NCI-H446 treated with DMSO at 0.1 percent for 48 hours (cell line): ENCODE results near the gene AGAP1.

ENCODE experiments used
- DNase-seq: peaks from one replicate; lab custom pipeline; 2025; lab: John Stamatoyannopoulos, UW

AGAP1 gene

DNA sequence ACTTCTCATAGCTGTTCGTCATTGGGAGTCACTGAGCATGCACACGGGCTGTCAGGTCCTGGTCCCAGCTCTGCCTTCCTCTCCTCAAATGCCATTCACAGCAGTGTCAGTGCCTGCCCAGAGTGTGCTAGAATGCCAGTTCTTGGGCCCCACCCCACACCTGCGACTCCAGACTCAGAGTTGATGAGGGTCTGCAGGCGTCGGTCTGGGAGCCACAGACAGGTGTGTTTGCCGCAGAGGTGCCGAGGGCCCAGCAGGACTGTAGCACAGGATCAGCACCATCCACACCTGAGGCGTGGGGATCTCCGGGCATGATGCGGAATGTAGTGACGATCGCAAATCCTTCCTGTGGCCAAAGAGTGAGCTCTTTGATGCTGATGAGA is 56.5 kb downstream of the AGAP1 start:
- DNase-seq: no peak

DNA sequence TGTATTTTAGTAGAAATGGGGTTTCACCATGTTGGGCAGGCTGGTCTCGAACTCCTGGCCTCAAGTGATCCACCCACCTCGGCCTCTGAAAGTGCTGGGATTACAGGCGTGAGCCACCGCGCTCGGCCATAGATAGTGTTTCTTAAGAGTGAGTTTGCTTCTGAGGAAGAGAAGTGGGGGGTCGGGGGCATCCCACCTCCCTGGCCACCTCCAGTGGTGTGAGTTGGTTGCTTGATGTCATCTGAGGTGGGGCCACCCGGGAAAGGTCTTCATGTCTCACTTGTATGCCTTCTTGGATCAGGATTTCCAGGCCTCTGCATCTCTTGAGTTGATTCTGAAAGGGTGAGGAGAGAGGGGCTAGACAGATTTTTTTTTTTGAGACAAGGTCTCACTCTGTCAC is 57.1 kb downstream of the AGAP1 start:
- no peak for DNase-seq

DNA sequence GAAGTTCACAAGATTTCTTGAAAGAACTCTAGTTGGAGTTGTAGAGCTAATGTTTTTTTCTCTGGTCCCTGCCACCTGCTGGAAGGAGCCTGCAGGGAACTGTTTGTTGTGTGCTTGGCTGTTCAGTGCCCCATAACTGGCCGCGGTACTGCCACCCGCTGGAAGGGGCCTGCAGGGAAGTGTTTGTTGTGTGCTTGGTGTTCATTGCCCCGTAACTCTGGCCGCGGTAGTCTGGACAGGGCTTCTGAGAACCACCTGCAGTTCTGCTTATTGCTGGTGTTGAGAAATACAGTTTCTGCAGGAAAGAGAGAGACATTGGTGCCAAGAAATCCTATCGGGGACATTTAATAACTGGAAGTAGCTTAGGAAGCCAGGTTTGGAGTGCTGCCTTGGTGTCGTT is 58.1 kb downstream of the AGAP1 start:
- DNase-seq: no peak

DNA sequence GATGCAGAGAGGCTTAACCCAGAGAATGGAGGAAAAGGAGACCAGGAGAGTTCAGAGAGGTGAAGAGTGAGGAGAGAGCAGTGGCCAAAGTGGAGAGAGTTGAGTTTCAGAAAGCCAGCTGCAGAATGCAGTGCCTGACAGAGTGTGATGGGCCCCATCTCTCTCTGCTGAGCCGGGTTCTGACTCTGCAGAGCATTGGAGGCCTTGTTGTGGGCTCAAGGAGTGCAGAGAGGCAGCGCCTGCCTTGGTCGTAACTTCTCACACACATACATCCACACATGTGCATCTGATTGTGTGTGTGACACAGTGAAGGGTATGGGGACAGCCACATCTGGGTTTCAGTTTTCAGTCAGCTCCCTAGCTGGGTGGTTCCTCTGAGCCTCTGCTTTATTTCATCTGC is 58.8 kb downstream of the AGAP1 start:
- no peak for DNase-seq

DNA sequence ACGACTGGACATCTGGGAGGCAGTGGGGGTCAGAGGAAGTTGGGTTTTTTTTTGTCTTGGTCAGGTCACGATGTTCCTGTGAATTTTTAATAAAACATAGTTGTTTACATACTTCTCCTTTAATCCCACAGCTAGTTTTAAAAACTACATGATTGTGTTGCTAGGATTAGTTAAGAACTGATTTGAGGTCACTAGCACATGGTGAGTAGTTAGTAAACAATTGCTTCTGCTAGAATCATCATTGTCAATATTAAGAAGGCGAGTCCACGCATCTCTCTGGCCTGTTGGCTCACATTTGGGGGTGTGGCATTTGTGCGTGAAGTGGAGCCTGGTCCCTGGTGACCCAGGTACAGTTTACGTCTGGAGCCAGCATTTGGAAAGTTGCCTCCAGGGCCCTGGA is 59.4 kb downstream of the AGAP1 start:
- no peak for DNase-seq

DNA sequence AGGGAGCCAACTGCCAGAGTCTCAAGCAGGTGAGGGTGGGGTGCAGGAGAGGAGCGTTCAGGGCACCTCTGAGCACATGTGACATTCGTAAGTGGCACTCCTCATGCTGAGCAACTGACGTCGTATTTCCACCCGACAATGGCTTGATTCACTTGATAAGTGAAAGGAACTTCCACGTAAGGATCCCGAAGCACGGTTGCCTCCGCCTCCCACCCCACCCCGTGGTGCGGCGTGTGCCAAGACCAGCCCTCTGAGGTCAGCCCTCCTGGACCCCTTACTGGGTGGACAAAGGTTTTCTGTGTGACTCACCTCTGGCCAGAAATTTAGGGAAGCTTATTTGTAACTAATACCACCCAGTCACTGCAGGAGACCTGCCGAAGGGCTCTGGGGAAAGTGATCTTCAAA is 59.9 kb downstream of the AGAP1 start:
- no peak for DNase-seq

DNA sequence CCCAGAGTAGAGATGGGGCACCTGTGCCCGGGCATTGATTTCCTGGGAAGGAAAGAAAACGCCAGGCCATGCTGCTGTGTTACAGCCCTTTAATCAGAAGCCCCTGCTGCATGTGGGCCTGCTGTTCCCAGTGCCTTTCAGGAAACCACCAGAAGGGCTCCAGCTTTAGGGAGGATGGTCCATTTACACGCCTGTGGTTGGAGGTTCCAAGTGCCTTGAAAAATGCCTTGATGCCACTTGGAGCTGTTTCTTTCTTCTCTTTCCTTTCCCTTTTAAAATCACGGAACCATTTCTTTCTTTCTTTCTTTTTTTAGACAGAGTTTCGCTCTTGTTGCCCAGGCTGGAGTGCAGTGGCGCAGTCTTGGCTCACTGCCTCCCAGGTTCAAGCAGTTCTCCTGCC is 60.5 kb downstream of the AGAP1 start:
- no peak for DNase-seq

DNA sequence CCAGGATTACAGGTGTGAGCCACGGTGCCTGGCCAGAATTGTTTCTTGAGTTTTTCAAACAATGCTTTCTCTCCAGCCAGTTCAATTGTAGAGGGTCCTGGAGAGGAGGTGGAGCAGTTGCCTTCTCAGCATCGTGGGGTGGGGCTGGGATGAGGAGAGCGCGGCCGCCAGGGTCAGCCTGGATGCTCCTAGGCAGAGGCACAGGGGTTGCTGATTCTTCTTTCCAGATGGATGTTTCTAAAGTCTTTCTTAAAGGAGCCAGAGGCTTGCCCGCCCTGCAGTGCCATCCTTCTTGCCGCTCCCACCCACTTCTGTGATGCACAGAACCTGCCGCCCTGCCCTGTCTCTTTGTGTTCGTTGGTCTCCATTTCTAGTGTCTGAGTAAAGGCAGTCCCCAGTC is 61.1 kb downstream of the AGAP1 start:
- no peak for DNase-seq

DNA sequence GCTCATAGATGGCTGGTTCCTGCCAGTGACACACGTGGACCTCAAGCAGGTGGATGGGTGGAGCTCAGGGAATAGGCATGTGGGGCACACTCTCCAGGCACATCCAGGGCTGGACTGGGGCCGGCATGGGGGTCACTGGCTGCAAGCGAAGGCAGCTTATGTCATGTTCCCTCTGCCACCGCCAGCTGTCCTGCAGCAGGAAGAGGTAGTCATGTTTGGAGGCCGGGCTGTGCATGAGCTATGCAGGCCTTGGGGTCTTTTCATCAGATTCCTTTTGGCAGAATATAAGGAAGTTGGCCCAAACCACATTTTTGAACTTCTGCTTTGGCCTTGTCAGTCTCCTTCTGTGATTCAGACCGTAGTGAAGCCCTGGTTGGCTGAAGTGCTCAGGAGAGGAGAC is 61.5 kb downstream of the AGAP1 start:
- DNase-seq: no peak

DNA sequence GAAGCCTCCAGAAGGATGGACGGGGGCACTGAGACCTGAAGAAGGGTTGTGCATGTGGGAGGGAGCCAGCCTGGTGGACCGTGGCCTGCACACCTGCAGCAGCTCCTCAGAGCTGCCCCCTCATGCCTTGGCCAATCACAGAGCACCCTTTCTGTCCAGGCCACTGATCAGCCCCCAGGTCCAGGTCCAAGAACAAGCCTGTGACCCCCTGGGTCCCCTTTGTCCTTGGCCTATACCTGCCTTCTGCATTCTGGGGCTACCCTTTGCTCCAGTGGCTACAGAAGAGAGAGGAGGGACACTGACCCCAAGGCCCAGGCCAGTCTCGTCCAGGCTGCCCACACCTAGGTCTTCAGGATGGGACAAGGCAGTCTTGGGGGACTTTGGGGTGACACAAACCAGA is 62.2 kb downstream of the AGAP1 start:
- DNase-seq: no peak

DNA sequence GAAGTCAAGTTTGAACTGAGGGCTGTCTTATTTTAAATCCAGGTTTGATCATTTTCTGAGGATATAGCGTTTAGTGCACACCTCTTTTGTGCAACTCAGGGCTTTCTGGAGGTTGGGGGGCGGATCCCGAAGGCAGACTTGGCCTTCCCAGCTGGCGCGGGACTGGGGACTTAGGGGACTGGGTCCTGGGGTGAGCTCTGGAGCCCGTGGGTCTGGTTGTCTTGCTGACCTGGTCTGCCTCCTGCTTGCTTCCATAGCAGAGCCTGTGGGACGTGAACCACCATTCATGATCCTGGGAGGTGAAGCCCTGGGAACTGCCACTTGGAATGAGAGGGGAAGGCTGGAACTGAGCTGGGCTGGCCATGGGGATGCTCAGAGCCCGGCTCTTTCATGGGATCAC is 63.1 kb downstream of the AGAP1 start:
- no peak for DNase-seq

DNA sequence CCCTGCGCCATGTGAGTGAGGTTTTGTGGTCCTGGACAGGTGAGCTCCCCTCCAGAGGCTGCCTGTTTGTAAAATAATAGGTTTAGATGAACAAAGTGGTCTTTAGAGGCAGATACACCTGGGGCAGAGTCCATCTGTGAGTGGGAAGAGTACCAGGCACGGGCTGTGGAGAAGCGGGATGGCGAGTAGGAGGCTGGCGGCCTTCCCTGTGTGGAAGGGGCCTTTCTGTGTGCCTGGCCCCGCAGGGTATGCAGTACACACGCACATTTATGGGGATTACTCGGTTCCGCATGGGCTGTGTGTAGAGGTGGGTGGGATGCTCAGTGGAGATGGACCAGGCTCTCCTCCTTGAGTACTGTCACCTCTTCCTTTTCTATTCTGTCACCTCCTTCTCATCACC is 64.1 kb downstream of the AGAP1 start:
- DNase-seq: no peak

DNA sequence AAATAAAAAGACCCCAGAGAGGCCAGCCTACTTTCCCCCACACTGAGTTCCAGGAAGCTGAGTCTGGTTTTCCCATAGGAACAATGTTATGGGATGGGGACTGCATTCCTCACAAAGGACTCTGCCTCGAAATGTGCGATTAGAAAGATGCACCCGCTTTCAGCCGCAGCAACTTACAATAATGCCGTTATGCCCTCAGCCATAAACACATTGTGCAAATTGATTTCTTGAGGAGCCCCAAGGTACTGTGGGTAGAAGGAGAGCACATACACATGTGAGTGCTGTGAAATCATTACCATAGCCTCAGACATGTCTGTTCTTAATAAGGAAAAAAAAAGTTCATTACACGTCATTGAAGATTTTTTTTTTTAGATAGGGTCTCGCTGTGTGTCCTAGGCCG is 64.7 kb downstream of the AGAP1 start:
- DNase-seq: no peak

DNA sequence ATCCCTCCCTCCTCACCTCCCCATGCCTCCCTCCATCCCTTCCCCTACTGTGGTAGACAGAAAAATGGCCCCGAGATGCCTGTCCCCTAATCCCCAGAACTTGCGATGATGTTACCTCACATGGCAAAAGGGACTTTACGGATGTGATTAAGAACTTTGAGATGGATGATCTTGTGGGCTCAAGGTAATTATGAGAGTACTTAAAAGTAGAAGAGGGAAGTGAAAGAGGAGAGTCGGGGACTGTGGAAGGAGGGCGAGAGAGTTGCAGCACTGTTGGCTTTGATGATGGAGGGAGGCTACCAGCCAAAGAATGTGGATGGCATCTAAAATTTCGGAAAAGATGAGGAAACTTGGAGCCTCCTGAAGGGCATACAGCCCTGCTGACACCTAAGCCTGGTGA is 66.5 kb downstream of the AGAP1 start:
- no peak for DNase-seq

DNA sequence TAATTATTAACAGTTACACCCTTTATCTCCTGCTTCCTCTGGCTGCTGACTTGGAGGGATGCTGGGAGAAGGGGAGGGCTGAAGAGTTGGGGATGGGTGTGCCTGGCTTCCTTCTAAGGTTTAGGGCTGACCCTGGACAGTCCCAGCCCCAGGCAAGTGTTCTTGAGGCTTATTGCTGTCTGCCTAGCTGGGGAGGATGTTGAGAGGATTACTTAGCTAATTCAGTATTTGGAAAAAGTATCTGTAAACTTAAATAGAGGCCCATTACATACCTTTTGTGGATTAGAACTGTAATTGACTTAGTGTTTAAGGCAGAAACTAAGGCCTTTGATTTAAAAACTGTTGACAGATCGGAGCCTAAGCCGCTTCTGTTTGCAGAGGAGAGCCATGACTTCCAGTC is 67.6 kb downstream of the AGAP1 start:
- DNase-seq: no peak

DNA sequence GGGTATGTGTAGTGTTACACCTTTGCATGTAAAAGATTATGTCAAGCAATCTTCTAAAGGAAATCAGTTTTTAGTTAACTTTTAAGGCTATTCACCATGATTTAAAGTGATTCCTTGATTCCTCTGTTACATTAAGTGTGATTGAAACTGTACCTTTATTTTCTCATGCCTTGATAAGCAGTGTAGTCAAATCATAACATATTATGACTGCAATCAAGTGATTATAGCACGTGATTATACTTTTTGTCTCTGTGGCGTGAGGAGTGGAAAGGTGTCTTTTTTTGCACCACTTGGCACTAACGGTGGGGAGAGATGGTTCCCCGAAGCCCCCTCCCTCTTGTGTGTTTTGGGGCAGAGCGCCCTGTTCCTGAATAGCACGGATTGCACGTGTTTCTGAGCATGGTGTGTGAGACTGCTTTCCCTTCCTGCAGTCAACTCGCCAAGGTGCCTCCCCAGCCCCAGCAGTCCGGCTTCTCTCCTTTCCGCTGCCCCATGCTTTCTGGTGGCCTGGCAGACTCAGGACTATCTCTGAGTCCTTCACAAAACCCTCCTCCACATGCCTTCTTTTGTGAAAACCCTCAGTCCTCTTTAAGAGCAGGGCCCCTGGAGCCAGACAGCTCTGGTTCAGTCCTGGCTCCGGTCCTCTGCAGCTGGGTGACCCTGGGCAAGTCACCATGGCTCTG is 68.4 kb downstream of the AGAP1 start:
- no peak for DNase-seq

DNA sequence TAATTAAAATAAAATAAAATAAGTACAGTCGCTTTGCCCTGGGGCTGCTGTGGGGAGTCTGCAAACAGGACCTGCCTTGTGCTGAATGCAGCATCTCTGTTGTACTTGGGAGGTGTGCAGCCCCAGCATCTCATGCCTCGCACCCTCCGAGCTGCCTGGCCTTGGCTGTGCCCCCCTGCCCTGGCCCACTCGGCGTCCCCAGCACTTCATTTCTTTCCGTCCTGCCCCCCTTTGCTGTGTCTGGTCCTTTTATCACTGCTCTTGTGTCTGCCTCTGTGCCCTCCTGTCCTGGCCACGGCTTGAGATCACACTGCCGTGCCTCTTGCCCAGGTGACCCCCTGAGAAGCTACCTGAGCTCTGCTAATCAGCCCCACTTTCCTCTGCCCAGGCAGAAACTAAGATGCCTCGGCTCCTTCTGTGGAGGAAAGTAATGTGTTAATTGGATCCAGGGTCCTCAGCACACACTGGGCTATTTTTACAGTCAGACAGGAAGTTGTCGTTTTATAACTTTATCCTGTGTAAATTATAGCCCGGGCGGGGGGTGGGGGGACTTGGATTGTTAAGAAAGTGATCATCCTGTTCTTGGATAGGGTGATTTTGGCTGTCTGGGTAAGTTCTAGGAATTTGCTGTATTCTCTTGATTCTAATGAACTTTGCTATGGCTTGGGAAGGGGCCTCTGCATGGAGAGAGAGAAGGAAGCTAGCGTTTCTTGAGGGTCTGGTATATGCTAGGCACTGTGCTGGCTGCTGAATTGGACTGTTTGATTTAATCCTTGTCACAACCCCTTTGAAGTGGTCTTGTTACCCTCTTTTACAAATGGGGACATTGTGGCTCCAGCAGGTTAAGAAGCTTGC is 69.4 kb downstream of the AGAP1 start:
- DNase-seq: no peak

DNA sequence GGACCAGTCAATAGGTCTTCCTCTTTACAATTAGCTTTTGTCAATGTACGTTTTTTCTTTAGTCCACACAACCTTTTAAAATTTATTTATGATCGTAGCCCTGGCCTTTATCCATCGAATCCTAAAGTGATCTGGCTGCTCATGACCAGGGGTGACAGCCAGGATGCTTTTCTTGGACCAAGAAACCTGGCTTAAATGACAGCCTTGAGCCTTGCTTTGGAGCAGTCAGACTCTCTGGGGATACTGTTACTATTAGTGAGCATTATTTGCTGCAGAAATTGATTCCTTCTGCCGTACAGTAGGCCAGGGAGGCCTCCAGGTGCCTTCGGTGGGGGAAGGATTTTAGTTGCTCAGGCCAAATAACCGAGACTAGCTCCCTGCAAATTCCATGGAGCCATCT is 70.2 kb downstream of the AGAP1 start:
- no peak for DNase-seq

DNA sequence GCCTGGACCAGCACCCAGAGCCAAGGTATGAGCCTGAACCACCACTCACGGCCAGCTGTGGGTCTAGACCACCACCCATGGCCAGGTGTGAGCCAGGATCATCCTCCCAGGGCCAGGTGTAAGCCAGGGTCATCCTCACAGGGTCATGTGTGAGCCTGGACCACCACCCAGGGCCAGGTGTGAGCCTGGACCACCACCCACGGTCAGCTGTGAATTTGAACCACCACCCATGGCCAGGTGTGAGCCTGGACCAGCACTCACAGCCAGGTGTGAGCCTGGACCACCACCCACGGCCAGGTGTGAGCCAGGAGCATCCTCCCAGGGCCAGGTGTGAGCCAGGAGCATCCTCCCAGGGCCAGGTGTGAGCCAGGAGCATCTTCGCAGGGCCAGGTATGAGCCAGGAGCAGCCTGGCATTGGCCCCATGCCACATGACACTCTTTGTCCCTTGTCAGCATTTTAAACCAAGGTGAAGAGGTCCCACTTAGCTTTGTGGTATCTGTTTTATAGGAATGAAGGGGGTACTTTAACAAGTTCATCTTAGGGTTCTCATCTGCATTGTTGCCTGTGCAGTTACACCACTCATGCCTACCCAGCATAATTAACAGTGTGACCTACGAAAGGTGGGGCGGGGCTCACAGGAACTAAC is 71.2 kb downstream of the AGAP1 start:
- no peak for DNase-seq

DNA sequence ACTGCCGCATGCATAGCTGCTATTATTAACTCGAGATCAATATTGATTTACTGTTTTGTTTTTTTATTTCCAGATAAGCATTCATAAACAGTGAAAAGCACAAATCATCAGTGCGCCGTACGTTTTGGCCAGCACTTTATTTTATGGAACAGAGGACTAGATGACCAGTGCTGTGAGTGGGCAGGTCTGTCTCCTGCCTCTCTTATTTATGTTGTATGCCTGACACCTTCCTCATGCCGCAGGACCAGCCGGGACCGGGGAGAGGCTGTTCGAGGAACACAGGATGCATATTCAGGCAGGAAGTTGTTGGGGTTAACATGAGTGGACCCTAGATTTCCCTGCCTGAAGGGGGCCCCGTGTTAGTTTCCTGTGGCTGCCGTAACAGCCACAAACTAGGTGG is 72.6 kb downstream of the AGAP1 start:
- DNase-seq: no peak

DNA sequence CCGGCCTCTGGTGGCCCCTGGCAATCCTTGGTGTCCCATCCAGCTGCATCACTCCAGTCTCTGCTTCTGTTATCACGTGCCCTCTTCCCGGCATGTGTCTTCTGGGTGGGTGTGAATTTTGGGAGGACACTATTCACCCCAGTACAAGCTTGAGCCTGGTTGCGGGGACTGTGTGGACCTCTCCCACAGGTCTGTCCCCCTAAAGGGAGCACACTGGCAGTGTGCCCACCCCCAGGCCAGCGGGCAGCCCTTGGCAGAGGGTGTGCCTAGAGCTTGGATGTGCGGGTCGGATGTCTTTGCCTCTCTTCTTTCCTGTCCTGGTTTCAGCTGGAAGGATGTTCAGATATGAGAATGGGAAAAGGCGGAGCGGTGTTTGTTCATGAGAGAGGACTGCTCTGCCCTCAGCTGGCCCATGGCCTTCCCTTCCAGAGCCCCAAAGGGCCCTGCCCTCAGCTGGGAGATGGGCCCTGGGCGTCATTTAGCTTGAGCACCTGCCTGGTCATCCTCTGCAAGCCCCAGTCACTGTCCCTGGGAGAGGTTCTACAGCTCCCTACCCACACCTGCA is 73.2 kb downstream of the AGAP1 start:
- DNase-seq: no peak

DNA sequence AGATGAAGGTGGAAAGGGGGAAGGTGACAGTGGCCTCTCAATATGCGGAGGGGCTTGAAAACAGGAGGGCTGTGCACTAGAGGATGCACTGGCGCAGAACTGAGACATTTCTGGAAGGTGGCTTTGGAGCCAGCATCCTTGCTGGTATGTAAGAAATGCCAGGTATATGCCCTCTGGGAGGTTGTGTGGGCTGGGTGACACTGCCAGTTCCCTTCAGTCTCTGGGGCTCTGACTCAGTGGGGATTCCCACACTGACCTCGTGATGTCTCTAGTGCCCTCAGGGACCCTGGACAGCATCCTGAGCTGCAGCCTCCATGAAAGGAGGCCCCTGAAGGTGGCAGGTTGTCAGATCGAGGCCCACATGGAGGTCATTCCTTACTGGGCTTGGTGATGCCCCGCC is 74.0 kb downstream of the AGAP1 start:
- DNase-seq: no peak

DNA sequence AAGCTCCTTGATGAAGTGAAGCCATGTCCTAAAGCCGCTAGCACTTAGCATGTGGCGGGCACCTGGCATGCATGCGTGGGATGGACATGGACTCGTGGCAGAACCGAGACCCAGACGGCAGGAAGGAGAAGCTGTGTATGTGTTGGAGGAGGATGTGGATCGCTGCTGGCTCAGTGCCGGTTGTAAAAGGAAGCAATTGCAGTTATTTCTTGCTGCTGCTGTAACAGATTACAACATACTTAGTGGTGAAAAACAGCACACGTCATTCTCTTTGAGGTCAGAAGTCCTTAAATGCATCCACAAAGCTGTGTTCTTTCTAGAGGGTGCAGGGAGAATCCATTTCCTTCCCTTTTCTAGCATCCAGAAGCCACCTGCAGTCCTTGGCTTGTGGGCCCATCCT is 74.6 kb downstream of the AGAP1 start:
- no peak for DNase-seq
